GM12864 (cell line): Measurements from ENCODE around the gene WDR62.
"Not testable (repeated sequence)": the region's sequence is repeated elsewhere in the genome, so short reads cannot be mapped to it uniquely, and the experiment has no call there.

Source experiments
- DNase-seq: peaks from one replicate; pipeline ENCODE4 v3.0.0-alpha.2; 2011; ENCODE audit warnings: low read depth
- H3K4me3 ChIP-seq: 2 replicates; pipeline ENCODE4 v1.5.1; 2011; ENCODE audit warnings: mild to moderate bottlenecking, low read depth, low read length, control low read depth
- TF ChIP-seq, protein P1 (sequence below): IDR thresholded peaks from 2 replicates; pipeline ENCODE4 v1.5.1; 2011; ENCODE audit warnings: low read depth, mild to moderate bottlenecking, moderate library complexity, low read length, control low read depth, inconsistent platforms; ENCODE audit errors: missing control alignments

Gene WDR62

GRCh38 chr19:36027696-36028095 lies 27.0 kb upstream of the WDR62 start:
- TF ChIP-seq, protein P1, sequence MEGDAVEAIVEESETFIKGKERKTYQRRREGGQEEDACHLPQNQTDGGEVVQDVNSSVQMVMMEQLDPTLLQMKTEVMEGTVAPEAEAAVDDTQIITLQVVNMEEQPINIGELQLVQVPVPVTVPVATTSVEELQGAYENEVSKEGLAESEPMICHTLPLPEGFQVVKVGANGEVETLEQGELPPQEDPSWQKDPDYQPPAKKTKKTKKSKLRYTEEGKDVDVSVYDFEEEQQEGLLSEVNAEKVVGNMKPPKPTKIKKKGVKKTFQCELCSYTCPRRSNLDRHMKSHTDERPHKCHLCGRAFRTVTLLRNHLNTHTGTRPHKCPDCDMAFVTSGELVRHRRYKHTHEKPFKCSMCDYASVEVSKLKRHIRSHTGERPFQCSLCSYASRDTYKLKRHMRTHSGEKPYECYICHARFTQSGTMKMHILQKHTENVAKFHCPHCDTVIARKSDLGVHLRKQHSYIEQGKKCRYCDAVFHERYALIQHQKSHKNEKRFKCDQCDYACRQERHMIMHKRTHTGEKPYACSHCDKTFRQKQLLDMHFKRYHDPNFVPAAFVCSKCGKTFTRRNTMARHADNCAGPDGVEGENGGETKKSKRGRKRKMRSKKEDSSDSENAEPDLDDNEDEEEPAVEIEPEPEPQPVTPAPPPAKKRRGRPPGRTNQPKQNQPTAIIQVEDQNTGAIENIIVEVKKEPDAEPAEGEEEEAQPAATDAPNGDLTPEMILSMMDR, result no peak
- no peak for DNase-seq
- no peak overlapping the region for H3K4me3 ChIP-seq

- TF ChIP-seq, protein P1, result no peak
- no peak overlapping the region for H3K4me3 ChIP-seq
- no peak for DNase-seq
Measured at GRCh38 chr19:36028313-36029041, 26.2 kb upstream of the WDR62 start.

DNA sequence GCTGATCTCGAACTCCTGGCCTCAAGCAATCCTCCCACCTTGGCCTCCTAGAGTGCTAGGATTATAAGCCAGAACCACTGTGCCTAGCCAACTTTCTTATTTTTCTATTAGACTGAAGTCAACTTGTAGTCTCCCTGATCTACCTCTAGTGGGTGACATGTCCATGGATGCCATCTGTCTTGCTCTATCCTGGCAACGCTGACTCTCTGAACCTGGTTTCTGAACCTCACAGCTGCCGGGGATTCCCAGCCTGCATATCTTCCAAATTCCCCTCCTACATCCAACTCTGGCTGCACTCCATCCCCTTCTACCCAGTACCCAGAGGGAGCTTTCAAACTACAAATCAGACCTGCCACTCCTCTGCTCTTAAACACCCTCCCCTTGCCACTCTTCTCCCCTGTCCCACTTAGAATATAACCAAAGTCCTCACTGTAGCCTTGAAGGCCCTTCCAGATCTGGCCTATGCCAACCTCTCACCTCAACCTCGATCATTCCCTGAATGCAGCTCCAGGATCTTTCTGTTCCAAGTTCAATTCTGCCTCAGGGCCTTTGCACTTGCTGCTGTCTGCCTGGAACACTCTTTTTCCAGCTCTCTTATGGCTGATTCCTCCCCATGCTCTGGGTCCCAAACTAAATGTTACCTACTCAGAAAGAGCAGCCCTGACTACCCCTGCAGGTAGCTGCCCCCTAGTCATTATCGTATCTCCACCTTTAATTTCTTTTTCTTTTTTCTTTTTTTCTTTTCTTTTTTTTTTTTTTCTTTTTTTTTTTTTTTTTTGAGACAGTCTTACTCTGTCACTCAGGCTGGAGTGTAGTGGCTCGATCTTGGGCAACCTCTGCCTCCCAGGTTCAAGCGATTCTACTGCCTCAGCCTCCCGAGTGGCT lies 24.2 kb upstream of the WDR62 start:
- no peak overlapping the region for H3K4me3 ChIP-seq
- no peak for DNase-seq
- TF ChIP-seq, protein P1, result no peak

DNA sequence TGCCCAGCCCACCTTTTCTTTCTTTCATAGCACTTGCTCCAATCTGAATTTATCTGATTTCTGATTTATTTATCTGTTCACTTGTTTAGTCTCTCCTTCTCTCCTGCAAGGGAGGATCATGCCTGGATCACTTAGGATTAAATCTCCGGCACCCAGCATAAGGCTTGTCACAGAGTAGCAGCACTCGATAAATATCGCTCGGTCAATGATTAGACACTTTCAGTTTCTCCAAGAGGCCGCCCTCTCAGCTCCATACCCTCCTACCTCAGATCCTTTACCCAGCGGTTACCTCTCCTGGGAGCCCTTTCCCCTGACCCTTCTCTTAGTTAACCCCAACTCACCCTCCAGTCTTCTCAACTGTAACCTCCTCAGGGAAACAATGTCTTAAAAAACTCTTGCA lies 23.4 kb upstream of the WDR62 start:
- no peak overlapping the region for H3K4me3 ChIP-seq
- no peak for DNase-seq
- TF ChIP-seq, protein P1, result no peak

DNA sequence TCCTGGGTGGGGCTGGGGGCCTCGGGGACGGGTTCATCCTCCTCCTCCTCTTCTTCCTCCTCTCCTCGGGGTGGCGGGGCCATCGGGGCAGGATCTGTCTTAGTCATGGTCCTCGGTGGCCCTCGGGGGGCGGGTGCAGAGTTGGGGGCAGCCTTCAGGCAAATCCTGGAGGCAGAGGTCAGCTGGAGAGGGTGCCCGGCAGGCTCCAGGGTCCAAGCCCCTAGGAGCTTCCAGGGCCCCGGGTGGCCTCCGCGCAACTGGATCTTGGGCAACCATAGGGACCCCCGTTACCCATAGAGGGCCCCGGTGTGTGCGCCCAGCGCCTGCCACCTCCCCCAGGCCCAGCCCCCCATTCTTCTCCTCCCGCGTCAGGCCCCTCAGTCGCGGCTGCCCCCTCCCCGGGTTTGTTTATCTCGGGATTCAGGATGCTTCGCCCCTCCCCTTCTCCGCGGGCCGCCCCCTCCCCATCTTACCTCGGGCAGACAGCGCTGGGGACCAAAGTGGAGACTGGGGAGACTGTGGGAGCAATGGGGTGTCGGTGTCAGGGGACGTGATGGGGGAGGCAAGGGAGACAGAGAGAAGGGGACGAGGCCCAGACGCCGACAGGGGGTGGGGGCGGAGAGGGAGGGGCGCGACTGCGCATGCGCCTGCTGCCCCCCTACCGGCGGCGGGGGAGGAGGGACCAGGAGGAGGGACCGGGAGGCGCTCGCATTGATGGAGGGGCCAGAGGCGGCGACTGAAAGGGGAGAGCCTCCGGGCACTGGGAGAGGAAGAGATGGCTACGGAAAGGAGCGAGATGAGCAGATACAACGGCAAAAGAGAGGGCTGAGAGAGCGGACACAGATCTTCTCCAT lies 22.2 kb upstream of the WDR62 start, which contains the start of gene CLIP3:
CLIP3 (minus strand) TSS at position 623 of the 854 bp plus-strand sequence; CDS start at position 107, 516 bp downstream.
- H3K4me3 ChIP-seq, result peak within 1 kb of the TSS; percentile 39
- DNase-seq, result no peak
- TF ChIP-seq, protein P1, result no peak

DNA sequence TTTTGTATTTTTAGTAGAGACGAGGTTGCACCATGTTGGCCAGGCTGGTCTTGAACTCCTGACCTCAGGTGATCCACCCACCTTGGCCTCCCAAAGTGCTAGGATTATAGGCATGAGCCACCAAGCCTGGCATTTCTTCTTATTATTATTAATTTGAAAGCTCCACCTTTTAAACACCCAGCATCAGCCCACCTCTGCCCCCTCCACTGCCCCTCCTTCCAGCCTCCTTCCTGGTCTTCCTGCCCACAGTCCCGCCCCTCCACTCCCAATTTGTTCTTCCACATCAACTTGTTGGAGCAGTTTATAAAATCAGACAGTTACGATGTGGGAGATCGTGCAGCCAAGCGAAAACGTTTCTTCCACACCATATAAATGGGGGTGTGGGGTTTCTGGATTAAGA lies 14.2 kb upstream of the WDR62 start:
- no peak for DNase-seq
- no peak overlapping the region for H3K4me3 ChIP-seq
- TF ChIP-seq, protein P1, result no peak

DNA sequence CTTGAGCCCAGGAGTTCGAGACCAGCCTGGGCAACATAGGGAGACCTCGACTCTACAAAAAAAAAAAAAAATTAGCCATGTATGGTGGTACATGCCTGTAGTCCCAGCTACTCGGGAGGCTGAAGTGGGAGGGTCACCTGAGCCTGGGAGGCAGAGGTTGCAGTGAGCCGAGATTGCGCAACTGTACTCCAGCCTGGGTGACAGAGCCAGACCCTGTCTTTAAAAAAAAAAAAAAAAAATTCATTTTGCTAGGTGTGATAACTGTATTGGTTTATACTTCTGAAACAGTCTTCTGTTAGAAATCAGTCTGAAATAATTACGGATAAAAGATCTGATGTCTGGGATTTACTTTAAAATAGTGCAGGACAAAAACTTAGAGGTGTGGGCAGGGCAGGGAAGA lies 13.6 kb upstream of the WDR62 start:
- DNase-seq, H3K4me3 ChIP-seq: not testable (repeated sequence)
